Chondrocyte (in vitro differentiated cells): ENCODE measurements around the gene CBX6. TPM values are rescaled to one million over a fixed set of nuclear protein-coding genes. Genes with fewer than 3 reads are reported as not detected.

ENCODE experiments used
- DNase-seq: peaks from one replicate; pipeline ENCODE4 v3.0.0; 2021; ENCODE audit warnings: mixed read lengths, low spot score
- H3K27ac Mint-ChIP-seq: one replicate; pipeline ENCODE4 v1.8.0; 2021; ENCODE audit warnings: mild to moderate bottlenecking, moderate library complexity, mixed read lengths; ENCODE audit not compliant: unreplicated experiment
- H3K27me3 Mint-ChIP-seq: 2 replicates; pipeline ENCODE4 v1.8.0; 2021; ENCODE audit warnings: low read depth, mixed read lengths
- H3K36me3 Mint-ChIP-seq: 2 replicates; pipeline ENCODE4 v1.8.0; 2021; ENCODE audit warnings: low read depth, mixed read lengths
- H3K4me1 Mint-ChIP-seq: 2 replicates; pipeline ENCODE4 v1.8.0; 2021; ENCODE audit warnings: low read depth, mild to moderate bottlenecking, mixed read lengths
- H3K4me3 Mint-ChIP-seq: one replicate; pipeline ENCODE4 v1.8.0; 2021; ENCODE audit warnings: mild to moderate bottlenecking, moderate library complexity, mixed read lengths; ENCODE audit not compliant: unreplicated experiment
- H3K9me3 Mint-ChIP-seq: 2 replicates; pipeline ENCODE4 v1.8.0; 2021; ENCODE audit warnings: low read depth, mixed read lengths
- CTCF ChIP-seq: fragments of 200-600 bp; sonication (generic); IDR thresholded peaks from 2 replicates; pipeline ENCODE4 v1.5.0; 2021; ENCODE audit warnings: antibody characterized with exemption, mild to moderate bottlenecking, moderate library complexity
- total RNA-seq: library from RNA; stranded (reverse); gene quantifications from 3 replicates; pipeline ENCODE4 v1.2.1, GENCODE V29; 2021

Gene CBX6
- total RNA-seq, 1 donor from 2014 or later: 80.1 TPM

- no peak for TF ChIP-seq CTCF
- Mint-ChIP-seq H3K36me3 (peaks cover 3% of the 10 kb centered on the region), H3K27ac (no peak overlapping the region), H3K27me3 (no peaks in the 10 kb centered on the region), H3K9me3 (no peaks in the 10 kb centered on the region), H3K4me3 (no peak overlapping the region), H3K4me1 (peaks cover 27% of the 10 kb centered on the region)
- peak; percentile 85 for DNase-seq
Measured at GRCh38 chr22:38866399-38867123, 5.5 kb downstream of the CBX6 start.

GRCh38 chr22:38866024-38866398 lies 6.0 kb downstream of the CBX6 start:
- no peaks in the 10 kb centered on the region for H3K9me3 Mint-ChIP-seq
- peaks cover 26% of the 10 kb centered on the region for H3K4me1 Mint-ChIP-seq
- DNase-seq: no peak
- H3K36me3 Mint-ChIP-seq: peaks cover 3% of the 10 kb centered on the region
- no peak overlapping the region for H3K4me3 Mint-ChIP-seq
- no peak overlapping the region for H3K27ac Mint-ChIP-seq
- no peak for TF ChIP-seq CTCF
- no peaks in the 10 kb centered on the region for H3K27me3 Mint-ChIP-seq

GRCh38 chr22:38865201-38866023 lies 6.6 kb downstream of the CBX6 start:
- H3K4me3 Mint-ChIP-seq: no peak overlapping the region
- peaks cover 20% of the 10 kb centered on the region for H3K4me1 Mint-ChIP-seq
- peak; percentile 72 for DNase-seq
- no peaks in the 10 kb centered on the region for H3K9me3 Mint-ChIP-seq
- peaks cover 3% of the 10 kb centered on the region for H3K36me3 Mint-ChIP-seq
- peak overlapping the region; percentile 27 for H3K27ac Mint-ChIP-seq
- no peaks in the 10 kb centered on the region for H3K27me3 Mint-ChIP-seq
- no peak for TF ChIP-seq CTCF

- no peak overlapping the region for H3K27ac Mint-ChIP-seq
- peak; percentile 56 for DNase-seq
Measured at GRCh38 chr22:38864361-38865191, 7.4 kb downstream of the CBX6 start.

More at GRCh38 chr22:38864361-38865191, 7.4 kb downstream of the CBX6 start:
- TF ChIP-seq CTCF: no peak
- Mint-ChIP-seq H3K36me3 (peaks cover 3% of the 10 kb centered on the region), H3K4me3 (no peak overlapping the region), H3K9me3 (no peaks in the 10 kb centered on the region), H3K4me1 (peaks cover 14% of the 10 kb centered on the region), H3K27me3 (no peaks in the 10 kb centered on the region)
